ENCODE measurements around the gene ADAP1. TPM values are rescaled to one million over a fixed set of nuclear protein-coding genes. Genes with fewer than 3 reads are reported as not detected.

The ADAP1 gene
- total and polyA plus RNA-seq, 2 of the 8 experiments (the other 6 are each of a cell fraction or from before 2014, with no cell fraction given) = 5.8 to 6.1 TPM

DNA sequence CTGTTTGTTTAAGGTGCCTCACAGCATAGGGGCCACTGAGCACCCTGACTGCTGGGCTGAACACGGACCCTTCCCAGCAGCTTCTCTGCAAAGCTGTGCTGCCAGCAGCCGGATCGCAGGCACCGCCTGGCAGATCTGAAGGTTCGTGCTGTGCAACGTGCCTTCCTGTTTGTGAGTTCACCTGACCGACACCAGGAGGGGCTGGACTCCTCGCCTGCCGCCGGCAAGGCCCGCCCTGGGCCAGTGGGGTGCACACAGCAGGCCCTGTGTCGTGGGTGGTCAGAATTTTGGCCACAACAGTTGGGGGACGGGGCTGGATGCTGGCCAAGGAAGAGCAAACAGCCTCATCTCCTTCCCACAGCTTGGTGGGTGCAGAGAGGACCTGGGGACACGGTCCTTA lies 41.1 kb upstream of the ADAP1 start:
- no peak for DNase-seq (ENCODE audit: low read depth in 1 of 2, low spot score in 2 of 2)
- Histone ChIP-seq H3K4me2 (ENCODE audit: insufficient read depth in 1 of 2, low read depth in 2 of 2, low read length in 2 of 2) (no peak overlapping the region), H3K79me1 (ENCODE audit: low read depth, low read length) (no peaks in the 10 kb centered on the region), H3K18ac (ENCODE audit: extremely low read depth, low read length) (no peak overlapping the region), H4K5ac (ENCODE audit: insufficient read length, low read depth, low read length) (no peak overlapping the region), H3K4me3 (ENCODE audit: extremely low read depth in 1 of 4, insufficient read depth in 2 of 4, low read depth in 3 of 4, low read length in 4 of 4) (no peak overlapping the region), H2BK120ac (replicated peaks; ENCODE audit: low read depth, low read length) (no peak overlapping the region), H2AFZ (ENCODE audit: low read length) (no peak overlapping the region), H2AK5ac (ENCODE audit: low read depth, low read length) (no peak overlapping the region), H3K4me1 (replicated peaks in 1 of 4; ENCODE audit: control insufficient read depth in 3 of 4, insufficient read depth in 4 of 4, low read length in 3 of 4) (peaks cover 0 to 6% (median 2%) of the 10 kb centered on the region in 4 experiments; a peak in 3 of 7 replicates), H2BK20ac (ENCODE audit: low read length) (no peak overlapping the region), H4K20me1 (replicated peaks in 1 of 2; ENCODE audit: control insufficient read depth in 1 of 2, insufficient read depth in 2 of 2, low read length in 2 of 2) (peaks cover 0 to 2% of the 10 kb centered on the region in 2 experiments), H2BK15ac (ENCODE audit: low read length) (no peak overlapping the region), H3K9ac (replicated peaks in 1 of 4; ENCODE audit: extremely low read depth in 1 of 4, low read depth in 3 of 4, low read length in 3 of 4) (no peak overlapping the region), H3K36me3 (ENCODE audit: control insufficient read depth in 2 of 4, insufficient read depth in 4 of 4, low read length in 3 of 4) (no peaks in the 10 kb centered on the region), H2BK12ac (ENCODE audit: low read depth, low read length) (no peak overlapping the region), H2BK5ac (ENCODE audit: low read depth, low read length) (no peak overlapping the region; the same call in 1 of the 2 replicates), H3K79me2 (ENCODE audit: control insufficient read depth in 1 of 2, insufficient read depth in 2 of 2, low read length in 2 of 2) (no peaks in the 10 kb centered on the region), H3K9me3 (ENCODE audit: insufficient read depth in 2 of 2, low read depth in 1 of 2, low read length in 1 of 2) (no peaks in the 10 kb centered on the region), H3K14ac (ENCODE audit: insufficient read length) (no peak overlapping the region), H3K56ac (replicated peaks; ENCODE audit: insufficient read length, low read depth, low read length) (no peak overlapping the region), H4K8ac (ENCODE audit: extremely low read depth, insufficient read depth, low read length) (0 out of 2 replicates have a peak overlapping the region, but pooled peaks have one; percentile 18), H3K4ac (replicated peaks; ENCODE audit: insufficient read length, low read depth, low read length) (no peak overlapping the region), H3K23ac (ENCODE audit: insufficient read length) (no peak overlapping the region), H3K23me2 (ENCODE audit: low read depth, low read length) (no peaks in the 10 kb centered on the region), H4K91ac (replicated peaks; ENCODE audit: insufficient read length, low read length) (no peak overlapping the region), H3K27me3 (replicated peaks in 1 of 4; ENCODE audit: control insufficient read depth in 3 of 4, extremely low read depth in 1 of 4, insufficient read depth in 3 of 4, low read length in 3 of 4) (no peaks in the 10 kb centered on the region), H3K27ac (ENCODE audit: low read depth, low read length) (no peak overlapping the region)
- POLR2A ChIA-PET (ENCODE audit: partially characterized antibody) = interaction anchor here (0.7 to 1.7 kb wide), 4 partner anchors 20 to 79 kb away, joined by 3 to 4 read pairs (median 4); partner anchors contain the start of gene COX19
- TF ChIP-seq EP300 (IDR thresholded peaks at IDR 0.05; ENCODE audit: borderline replicate concordance in 1 of 2, low read depth in 2 of 2, low read length in 2 of 2) = no peak
- TF ChIP-seq CBX5 (IDR thresholded peaks at IDR 0.05; ENCODE audit: low read depth, low read length) = no peak
- no peak for TF ChIP-seq SIX5 (IDR thresholded peaks at IDR 0.05; ENCODE audit: low read depth, low read length)
- no peak for TF ChIP-seq RXRA (IDR thresholded peaks at IDR 0.05; ENCODE audit: insufficient read depth, low read depth, low read length)
- TF ChIP-seq CHD2 (IDR thresholded peaks at IDR 0.05; ENCODE audit: low read length) = no peak
- TF ChIP-seq PHF8 (conservative IDR thresholded peaks at IDR 0.05; ENCODE audit: low read depth, low read length) = no peak
- no peak for TF ChIP-seq GTF2F1 (IDR thresholded peaks at IDR 0.05; ENCODE audit: borderline replicate concordance, low read depth, low read length)
- no peak for TF ChIP-seq CTBP2 (IDR thresholded peaks at IDR 0.05; ENCODE audit: borderline replicate concordance, insufficient read depth, insufficient read length, low read length)
- TF ChIP-seq, protein P1, sequence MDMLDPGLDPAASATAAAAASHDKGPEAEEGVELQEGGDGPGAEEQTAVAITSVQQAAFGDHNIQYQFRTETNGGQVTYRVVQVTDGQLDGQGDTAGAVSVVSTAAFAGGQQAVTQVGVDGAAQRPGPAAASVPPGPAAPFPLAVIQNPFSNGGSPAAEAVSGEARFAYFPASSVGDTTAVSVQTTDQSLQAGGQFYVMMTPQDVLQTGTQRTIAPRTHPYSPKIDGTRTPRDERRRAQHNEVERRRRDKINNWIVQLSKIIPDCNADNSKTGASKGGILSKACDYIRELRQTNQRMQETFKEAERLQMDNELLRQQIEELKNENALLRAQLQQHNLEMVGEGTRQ (IDR thresholded peaks at IDR 0.05; ENCODE audit: low read length) = no peak
- TF ChIP-seq POLR2AphosphoS5 (IDR thresholded peaks at IDR 0.05; ENCODE audit: low read depth, low read length) = no peak
- no peak for TF ChIP-seq NRF1 (IDR thresholded peaks at IDR 0.05; ENCODE audit: low read depth, low read length)
- no peak for TF ChIP-seq SIN3A (conservative IDR thresholded peaks at IDR 0.05 in 1 of 2, IDR thresholded peaks at IDR 0.05 in 1 of 2; ENCODE audit: low read depth in 1 of 2, low read length in 2 of 2)
- TF ChIP-seq ASH2L (IDR thresholded peaks at IDR 0.05; ENCODE audit: low read length) = no peak
- CTCF ChIA-PET (ENCODE audit: partially characterized antibody) = interaction anchor here (0.5 to 10.0 kb wide), 17 partner anchors 10 to 596 kb away, joined by 3 to 143 read pairs (median 6); partner anchors contain the start of gene GPR146
- no peak for FAIRE-seq
- WGBS, 2 experiments (ENCODE audit: extremely low coverage in 1 of 2, insufficient coverage in 1 of 2, insufficient read length in 1 of 2, insufficient replicate concordance in 2 of 2, low coverage in 1 of 2, low lambda C conversion rate in 2 of 2, missing lambda C conversion rate in 1 of 2) = 93% methylated on average over 14 of the region's 14 CpGs; no CpG with 5 or more reads in 1 of the 2 experiments
